ENCODE data around the gene SBK3. TPM values are rescaled to one million over a fixed set of nuclear protein-coding genes. Genes with fewer than 3 reads are reported as not detected.

SBK3 gene
- total RNA-seq, 1 experiment from 2014 or later: not detected

- no peak overlapping the region for H3K4me3 ChIP-seq (ENCODE audit: low read length)
- no peak overlapping the region for H3K4me2 ChIP-seq (ENCODE audit: low read length)
- no peak overlapping the region for H2AFZ ChIP-seq (ENCODE audit: low read length)
- no peak overlapping the region for H3K27ac ChIP-seq (ENCODE audit: low read length)
- H3K9me3 ChIP-seq (ENCODE audit: low read length): no peaks in the 10 kb centered on the region
- no peak for TF ChIP-seq EZH2 (IDR thresholded peaks at IDR 0.05; ENCODE audit: low read length, unreplicated experiment)
- no peak for TF ChIP-seq CTCF (conservative IDR thresholded peaks at IDR 0.05; ENCODE audit: low read depth, low read length)
- no peak for TF ChIP-seq EZH2phosphoT487 (IDR thresholded peaks at IDR 0.05; ENCODE audit: borderline replicate concordance, low read length)
- ATAC-seq (no peak), DNase-seq (no peak)
- H3K36me3 ChIP-seq (ENCODE audit: low read depth, low read length): no peaks in the 10 kb centered on the region
- H4K20me1 ChIP-seq (ENCODE audit: low read length): no peaks in the 10 kb centered on the region
- BruUV-seq (replicated peaks): no TSS peak
- no peaks in the 10 kb centered on the region for H3K9me2 ChIP-seq (replicated peaks; ENCODE audit: low read length)
- no peaks in the 10 kb centered on the region for H3K4me1 ChIP-seq (ENCODE audit: insufficient read depth, low read length)
- no peaks in the 10 kb centered on the region for H3F3A ChIP-seq (ENCODE audit: low read length, unreplicated experiment)
- no peaks in the 10 kb centered on the region for H3K27me3 ChIP-seq (ENCODE audit: low read length)
- ChIA-PET POLR2A (ENCODE audit: unreplicated experiment) (no interaction called here), CTCF (no interaction called here)
- intact Hi-C loops (cut with micrococcal nuclease): no loop called here
- H3K79me2 ChIP-seq (ENCODE audit: low read length): no peaks in the 10 kb centered on the region
- H3K9ac ChIP-seq (ENCODE audit: low read length): no peak overlapping the region
These were observed 21.5 kb upstream of the SBK3 start for GRCh38 chr19:55566823-55567222.

- Histone ChIP-seq H4K20me1 (ENCODE audit: low read length) (no peaks in the 10 kb centered on the region), H3K4me1 (ENCODE audit: insufficient read depth, low read length) (no peaks in the 10 kb centered on the region), H3K36me3 (ENCODE audit: low read depth, low read length) (no peaks in the 10 kb centered on the region), H3K4me2 (ENCODE audit: low read length) (no peak overlapping the region), H3K27me3 (ENCODE audit: low read length) (no peaks in the 10 kb centered on the region), H3K9ac (ENCODE audit: low read length) (no peak overlapping the region), H3K79me2 (ENCODE audit: low read length) (no peaks in the 10 kb centered on the region), H3K9me3 (ENCODE audit: low read length) (no peaks in the 10 kb centered on the region), H2AFZ (ENCODE audit: low read length) (no peak overlapping the region), H3K4me3 (ENCODE audit: low read length) (no peak overlapping the region), H3K27ac (ENCODE audit: low read length) (no peak overlapping the region), H3K9me2 (replicated peaks; ENCODE audit: low read length) (no peaks in the 10 kb centered on the region), H3F3A (ENCODE audit: low read length, unreplicated experiment) (no peaks in the 10 kb centered on the region)
- TF ChIP-seq CTCF (conservative IDR thresholded peaks at IDR 0.05; ENCODE audit: low read depth, low read length): no peak
- no peak for TF ChIP-seq EZH2phosphoT487 (IDR thresholded peaks at IDR 0.05; ENCODE audit: borderline replicate concordance, low read length)
- TF ChIP-seq EZH2 (IDR thresholded peaks at IDR 0.05; ENCODE audit: low read length, unreplicated experiment): no peak
- ChIA-PET POLR2A (ENCODE audit: unreplicated experiment) (no interaction called here), CTCF (no interaction called here)
- DNase-seq (no peak), ATAC-seq (peak; percentile 43)
- no TSS peak for BruUV-seq (replicated peaks)
- intact Hi-C loops (cut with micrococcal nuclease): no loop called here
These were observed 17.9 kb upstream of the SBK3 start for GRCh38 chr19:55563261-55563690.

GRCh38 chr19:55559684-55560083 is 14.3 kb upstream of the SBK3 start:
- Histone ChIP-seq H4K20me1 (ENCODE audit: low read length) (no peaks in the 10 kb centered on the region), H3K9me2 (replicated peaks; ENCODE audit: low read length) (no peaks in the 10 kb centered on the region), H3K4me1 (ENCODE audit: insufficient read depth, low read length) (no peaks in the 10 kb centered on the region), H3F3A (ENCODE audit: low read length, unreplicated experiment) (no peaks in the 10 kb centered on the region), H3K27me3 (ENCODE audit: low read length) (no peaks in the 10 kb centered on the region), H3K27ac (ENCODE audit: low read length) (no peak overlapping the region), H3K36me3 (ENCODE audit: low read depth, low read length) (no peaks in the 10 kb centered on the region), H3K4me2 (ENCODE audit: low read length) (no peak overlapping the region), H3K4me3 (ENCODE audit: low read length) (no peak overlapping the region), H2AFZ (ENCODE audit: low read length) (no peak overlapping the region), H3K79me2 (ENCODE audit: low read length) (no peaks in the 10 kb centered on the region), H3K9me3 (ENCODE audit: low read length) (no peaks in the 10 kb centered on the region), H3K9ac (ENCODE audit: low read length) (no peak overlapping the region)
- intact Hi-C loops (cut with micrococcal nuclease): no loop called here
- no TSS peak for BruUV-seq (replicated peaks)
- TF ChIP-seq CTCF (conservative IDR thresholded peaks at IDR 0.05; ENCODE audit: low read depth, low read length) (no peak), EZH2phosphoT487 (IDR thresholded peaks at IDR 0.05; ENCODE audit: borderline replicate concordance, low read length) (no peak), EZH2 (IDR thresholded peaks at IDR 0.05; ENCODE audit: low read length, unreplicated experiment) (no peak)
- CTCF ChIA-PET: no interaction called here
- POLR2A ChIA-PET (ENCODE audit: unreplicated experiment): no interaction called here
- ATAC-seq (no peak), DNase-seq (no peak)
